Mucosa of descending colon (tissue), 3 donors: ENCODE results near the gene CYP27B1. TPM values are rescaled to one million over a fixed set of nuclear protein-coding genes. Genes with fewer than 3 reads are reported as not detected.

Experiments used
- ATAC-seq: fragments of 200-7000 bp; cut with Tn5 transposase; one replicate; pipeline ENCODE4 v1.9.1; 2020; ENCODE audit warnings: mild to moderate bottlenecking, moderate library complexity
- DNase-seq, 3 donors: peaks; one replicate each; pipeline ENCODE4 v3.0.0-alpha.2; 2020
- H3K36me3 ChIP-seq: fragments of 200-600 bp; one replicate; pipeline ENCODE4 v1.8.0; 2021; ENCODE audit warnings: low read depth, mild to moderate bottlenecking
- H3K4me1 ChIP-seq: fragments of 200-600 bp; one replicate; pipeline ENCODE4 v1.8.0; 2021; ENCODE audit warnings: low read depth, mild to moderate bottlenecking
- H3K4me3 ChIP-seq: fragments of 200-600 bp; one replicate; pipeline ENCODE4 v1.8.0; 2021; ENCODE audit warnings: mild to moderate bottlenecking
- H3K9me3 ChIP-seq: fragments of 200-600 bp; one replicate; pipeline ENCODE4 v1.8.0; 2021; ENCODE audit warnings: mild to moderate bottlenecking
- intact Hi-C, 2 donors: fragments of 100-400 bp; cut with DNase I in 1 of 2; cut with micrococcal nuclease in 1 of 2; formaldehyde crosslinking; loops; one replicate each; pipeline versions ENCODE4 v1.11.0 to v1.11.1; 2022; cut with DNase I, micrococcal nuclease
- total RNA-seq, 3 donors: library from RNA; stranded (reverse); fragmentation: NEBNext Ultra II Directional in 2 of 3; extraction: Animal tissue kit (Norgen Biotek cat#: 25700) in 2 of 3; gene quantifications; one replicate each; pipeline versions ENCODE4 v1.2.1 to v1.2.4, GENCODE V29; 2021 to 2023
- TF ChIP-seq, protein P1 (sequence below): fragments of 200-600 bp; IDR thresholded peaks from one replicate; pipeline ENCODE4 v1.8.0; 2022; ENCODE audit warnings: antibody characterized with exemption, mild to moderate bottlenecking
- donor health status: DM: no; HTN: no; CAD: no; lungs with moderate emphysema.
- donor health status: DM: no; HTN: no; CAD: no.
- donor health status: DM: no; HTN: yes; CAD: no.

CYP27B1 gene
- total RNA-seq, 3 donors from 2014 or later, result 1.2 to 2.1 (median 1.4) TPM

DNA sequence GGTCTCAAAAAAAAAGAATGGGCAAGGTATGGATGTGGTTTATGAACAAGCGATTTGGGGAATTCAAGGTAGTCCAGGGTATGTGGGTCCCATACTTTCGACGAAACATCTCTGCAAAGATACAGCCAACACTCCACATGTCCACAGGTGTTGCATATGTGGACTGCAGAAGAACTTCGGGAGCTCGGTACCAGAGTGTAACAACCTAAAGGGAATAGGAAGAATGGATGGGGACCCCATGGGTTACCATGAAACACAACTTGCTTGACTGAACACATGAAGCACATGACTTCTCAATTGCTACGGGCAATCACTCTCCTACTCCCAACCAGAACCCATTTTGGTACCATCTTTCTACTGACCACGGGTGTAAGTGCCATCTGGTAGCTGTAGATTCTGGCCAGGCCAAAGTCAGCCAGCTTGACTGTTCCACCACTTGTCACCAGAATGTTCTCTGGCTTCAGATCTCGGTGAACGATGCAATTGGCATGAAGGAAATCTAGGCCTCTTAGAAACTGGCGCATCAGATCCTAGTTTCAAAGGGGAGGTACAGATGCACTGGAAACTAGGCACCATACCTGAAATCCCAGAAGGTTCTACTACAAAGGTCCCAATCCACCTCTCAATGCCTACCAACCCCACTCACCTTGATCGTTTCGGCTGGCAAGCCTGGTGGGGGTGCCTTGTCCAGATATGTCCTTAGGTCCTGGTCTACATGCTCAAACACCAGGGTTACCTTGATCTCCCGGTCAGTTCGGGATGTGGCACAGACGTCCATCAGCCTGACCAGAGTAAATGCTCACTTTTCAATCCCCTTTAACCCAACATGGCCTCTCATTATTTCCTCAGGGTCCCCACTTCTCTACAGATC lies 16.1 kb downstream of the CYP27B1 start:
- ATAC-seq, result no peak
- TF ChIP-seq, protein P1, sequence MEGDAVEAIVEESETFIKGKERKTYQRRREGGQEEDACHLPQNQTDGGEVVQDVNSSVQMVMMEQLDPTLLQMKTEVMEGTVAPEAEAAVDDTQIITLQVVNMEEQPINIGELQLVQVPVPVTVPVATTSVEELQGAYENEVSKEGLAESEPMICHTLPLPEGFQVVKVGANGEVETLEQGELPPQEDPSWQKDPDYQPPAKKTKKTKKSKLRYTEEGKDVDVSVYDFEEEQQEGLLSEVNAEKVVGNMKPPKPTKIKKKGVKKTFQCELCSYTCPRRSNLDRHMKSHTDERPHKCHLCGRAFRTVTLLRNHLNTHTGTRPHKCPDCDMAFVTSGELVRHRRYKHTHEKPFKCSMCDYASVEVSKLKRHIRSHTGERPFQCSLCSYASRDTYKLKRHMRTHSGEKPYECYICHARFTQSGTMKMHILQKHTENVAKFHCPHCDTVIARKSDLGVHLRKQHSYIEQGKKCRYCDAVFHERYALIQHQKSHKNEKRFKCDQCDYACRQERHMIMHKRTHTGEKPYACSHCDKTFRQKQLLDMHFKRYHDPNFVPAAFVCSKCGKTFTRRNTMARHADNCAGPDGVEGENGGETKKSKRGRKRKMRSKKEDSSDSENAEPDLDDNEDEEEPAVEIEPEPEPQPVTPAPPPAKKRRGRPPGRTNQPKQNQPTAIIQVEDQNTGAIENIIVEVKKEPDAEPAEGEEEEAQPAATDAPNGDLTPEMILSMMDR, result no peak

DNA sequence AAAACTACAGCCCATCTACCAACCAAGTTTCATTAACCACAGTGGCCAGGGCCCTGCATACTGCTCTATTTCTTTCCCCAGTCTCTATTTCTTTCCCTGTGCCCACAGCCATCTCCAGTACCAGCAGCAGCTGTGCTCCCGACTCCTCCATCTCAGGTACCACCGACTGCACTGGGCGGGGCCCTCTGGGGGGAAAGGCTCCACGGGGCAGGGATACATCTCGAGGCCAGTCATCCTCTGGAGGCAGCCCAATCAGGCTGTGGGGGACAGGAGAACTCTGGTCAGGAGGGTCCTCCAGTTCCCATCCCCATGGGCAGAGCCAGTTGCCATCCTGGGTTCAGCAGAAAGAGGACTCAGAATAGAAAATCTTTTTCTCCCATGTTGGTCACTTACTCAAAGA lies 17.8 kb downstream of the CYP27B1 start:
- ATAC-seq, result no peak
- DNase-seq, result no peak
- Histone ChIP-seq H3K4me1 (peaks cover 29% of the 10 kb centered on the region), H3K36me3 (no peaks in the 10 kb centered on the region), H3K9me3 (no peaks in the 10 kb centered on the region), H3K4me3 (no peak overlapping the region)
- TF ChIP-seq, protein P1, result no peak
- intact Hi-C loops, result no loop called here

More for the DNA sequence above, 16.1 kb downstream of the CYP27B1 start:
- Histone ChIP-seq H3K9me3 (no peaks in the 10 kb centered on the region), H3K4me1 (peaks cover 30% of the 10 kb centered on the region), H3K4me3 (no peak overlapping the region), H3K36me3 (no peaks in the 10 kb centered on the region)
- DNase-seq, result no peak
- intact Hi-C loops, result no loop called here

DNA sequence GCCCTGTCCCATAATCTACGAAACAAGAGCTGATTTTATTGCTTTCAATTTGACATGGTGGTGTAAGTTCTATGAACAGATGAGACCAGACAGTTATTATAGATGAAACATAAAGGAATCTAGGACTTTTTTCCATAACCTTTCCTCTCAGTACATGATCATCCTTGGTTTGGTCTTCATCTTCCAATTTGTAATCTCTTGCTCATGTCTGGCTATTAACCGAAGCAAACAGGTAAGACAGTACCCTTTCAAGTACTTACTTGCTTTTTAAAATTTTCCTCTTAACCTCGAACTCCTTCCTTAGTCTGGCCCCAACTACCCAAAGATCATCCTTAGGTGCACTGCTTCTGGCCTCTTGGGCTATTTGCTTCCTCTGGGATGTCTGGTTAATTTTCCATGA lies 20.9 kb downstream of the CYP27B1 start:
- no peak overlapping the region for H3K4me3 ChIP-seq
- TF ChIP-seq, protein P1, result no peak
- no peaks in the 10 kb centered on the region for H3K36me3 ChIP-seq
- intact Hi-C loops, result no loop called here
- no peaks in the 10 kb centered on the region for H3K9me3 ChIP-seq
- DNase-seq (no peak), ATAC-seq (no peak)
- peaks cover 8% of the 10 kb centered on the region for H3K4me1 ChIP-seq

DNA sequence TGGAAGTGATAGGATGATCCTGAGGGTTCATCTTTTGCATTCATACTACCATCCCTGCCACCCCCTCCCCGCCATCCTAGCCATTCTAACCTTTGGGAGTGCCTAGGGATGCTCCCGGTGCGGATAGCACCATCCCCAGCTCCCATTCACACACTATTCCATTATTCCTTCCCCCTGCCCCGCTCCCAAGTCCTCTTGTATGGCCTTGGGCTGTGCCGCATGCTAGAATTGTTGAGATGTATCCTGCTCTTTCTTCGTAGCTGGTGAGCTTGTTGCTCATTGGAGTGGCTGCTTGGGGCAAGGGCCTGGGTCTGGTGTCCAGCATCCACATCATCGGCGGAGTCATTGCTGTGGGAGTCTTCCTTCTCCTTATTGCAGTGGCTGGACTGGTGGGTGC lies 21.4 kb downstream of the CYP27B1 start:
- intact Hi-C loops, result no loop called here
- ATAC-seq, result peak; percentile 1
- peak overlapping the region; percentile 70 for H3K4me3 ChIP-seq
- TF ChIP-seq, protein P1, result no peak
- peaks cover 7% of the 10 kb centered on the region for H3K4me1 ChIP-seq
- H3K36me3 ChIP-seq, result no peaks in the 10 kb centered on the region
- peak in 1 of 3 donors; percentile 31 for DNase-seq
- no peaks in the 10 kb centered on the region for H3K9me3 ChIP-seq

DNA sequence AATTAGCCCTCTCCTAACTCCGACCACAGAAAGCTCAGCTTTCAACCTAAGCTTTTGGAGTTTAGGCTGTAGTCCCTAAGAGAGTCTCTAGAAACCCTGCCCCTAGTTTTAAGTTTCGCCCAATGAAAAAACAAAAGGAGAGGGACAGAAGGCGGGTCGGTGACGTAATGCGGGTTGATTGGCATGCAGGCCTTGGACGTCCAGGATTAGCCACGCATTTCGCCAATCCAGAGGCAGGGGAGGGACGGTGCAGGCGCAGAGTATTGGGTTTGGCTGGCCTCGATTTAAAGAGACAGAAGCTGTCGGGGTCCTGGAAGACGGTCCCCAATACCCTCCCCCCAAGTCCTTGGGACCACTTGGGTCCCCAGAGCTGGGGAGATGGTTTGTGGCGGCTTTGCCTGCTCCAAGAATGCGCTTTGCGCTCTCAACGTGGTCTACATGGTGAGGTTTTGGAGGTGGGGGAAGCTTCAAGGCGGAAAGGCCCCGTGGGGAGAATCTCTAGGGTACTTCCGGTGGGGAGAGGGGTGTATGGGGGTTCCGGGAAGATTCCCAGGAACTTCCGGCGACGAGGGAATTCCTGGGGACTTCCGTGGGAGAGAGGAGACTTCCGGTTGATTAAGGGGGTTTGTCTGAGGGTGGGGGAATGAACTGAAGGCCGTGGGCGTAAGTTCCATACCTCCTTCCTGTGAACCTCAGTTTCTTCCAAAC lies 21.9 kb downstream of the CYP27B1 start, which contains the start of gene TSPAN31:
Gene TSPAN31 (plus strand): TSS at position 263 of the 708 bp plus-strand sequence. CDS start 116 bp downstream, at position 379.
- peaks cover 7% of the 10 kb centered on the region for H3K4me1 ChIP-seq
- intact Hi-C loops, result no loop called here
- ATAC-seq (peak; percentile 91), DNase-seq (peak; percentile 94 to 99 (median 98))
- no peaks in the 10 kb centered on the region for H3K9me3 ChIP-seq
- TF ChIP-seq, protein P1, result no peak
- H3K4me3 ChIP-seq, result peak within 1 kb of the TSS; percentile 70
- no peaks in the 10 kb centered on the region for H3K36me3 ChIP-seq
